Subcutaneous abdominal adipose tissue (tissue), 5 donors: Measurements from ENCODE around the gene GART.
"Not testable (repeated sequence)": the region's sequence is repeated elsewhere in the genome, so short reads cannot be mapped to it uniquely, and the experiment has no call there.

ENCODE experiments used
- H3K27ac ChIP-seq: one replicate; pipeline ENCODE4 v1.7.0; 2013; ENCODE audit warnings: low read depth, mild to moderate bottlenecking, inconsistent platforms, low read length, moderate library complexity
- H3K27me3 ChIP-seq, 5 donors: one replicate each; pipeline ENCODE4 v1.7.0; 2013; ENCODE audit warnings: low read length in 5 of 5, inconsistent platforms in 1 of 5; ENCODE audit not compliant: control insufficient read depth in 5 of 5, insufficient read depth in 4 of 5
- H3K36me3 ChIP-seq, 5 donors: one replicate each; pipeline ENCODE4 v1.7.0; 2013; ENCODE audit warnings: low read length in 5 of 5; ENCODE audit not compliant: control insufficient read depth in 5 of 5, insufficient read depth in 5 of 5
- H3K4me1 ChIP-seq, 5 donors: one replicate each; pipeline ENCODE4 v1.7.0; 2013; ENCODE audit warnings: low read length in 5 of 5, mild to moderate bottlenecking in 3 of 5, moderate library complexity in 1 of 5; ENCODE audit not compliant: control insufficient read depth in 5 of 5, insufficient read depth in 5 of 5
- H3K4me3 ChIP-seq, 5 donors: one replicate each; pipeline ENCODE4 v1.7.0; 2013; ENCODE audit warnings: low read length in 5 of 5, low read depth in 1 of 5
- H3K9ac ChIP-seq, 5 donors: one replicate each; pipeline ENCODE4 v1.7.0; 2013; ENCODE audit warnings: low read length in 5 of 5, mild to moderate bottlenecking in 4 of 5, moderate library complexity in 3 of 5
- H3K9me3 ChIP-seq, 5 donors: one replicate each; pipeline ENCODE4 v1.7.0; 2013; ENCODE audit warnings: low read length in 5 of 5; ENCODE audit not compliant: control insufficient read depth in 5 of 5
- donor health status: healthy.
- donor health status: healthy.
- donor health status: healthy.
- donor health status: healthy.
- donor health status: healthy.

Gene GART

DNA sequence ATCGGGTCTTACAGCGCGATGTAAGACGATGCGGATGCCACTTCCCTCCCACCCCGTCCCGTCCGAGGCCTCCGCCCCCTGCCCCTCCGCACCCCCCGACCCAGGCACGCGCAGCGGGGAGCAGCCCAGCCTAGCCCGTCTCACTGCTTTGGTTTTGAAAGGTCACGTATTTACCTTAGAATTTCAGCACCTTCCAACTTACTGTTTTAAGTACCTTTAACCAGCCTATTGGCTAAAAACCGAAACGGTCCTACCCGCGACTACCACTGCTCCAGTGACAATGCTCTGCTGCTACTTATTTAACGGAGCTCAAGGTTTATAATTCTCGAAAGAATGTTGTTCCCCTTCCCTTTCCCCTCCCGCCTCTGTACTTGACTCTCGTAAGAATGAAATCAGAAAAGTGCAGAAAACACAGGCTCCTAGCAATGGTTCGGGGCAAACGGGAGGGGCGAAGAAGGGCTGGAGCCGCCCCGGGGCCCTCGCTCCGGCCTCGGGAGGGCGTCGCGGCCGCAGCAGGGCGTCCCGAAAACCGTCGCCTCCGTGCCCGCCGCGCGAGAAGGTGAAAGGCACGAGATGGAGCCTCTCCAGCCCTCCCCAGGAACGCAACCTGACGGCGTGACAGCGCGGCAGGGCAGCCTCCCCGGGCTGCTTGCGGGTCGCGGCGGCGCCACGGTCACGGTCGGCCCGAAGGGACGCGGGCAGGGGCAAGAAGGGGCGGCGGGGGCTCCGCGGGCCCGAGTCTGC is 62.8 kb downstream of the GART start:
- Histone ChIP-seq H3K27ac (peak overlapping the region; percentile 94), H3K36me3 (no peaks in the 10 kb centered on the region), H3K27me3 (no peaks in the 10 kb centered on the region), H3K9ac (peak overlapping the region; percentile 39 to 89 (median 84)), H3K4me1 (peaks cover 0 to 19% (median 17%) of the 10 kb centered on the region in 5 donors), H3K9me3 (no peaks in the 10 kb centered on the region), H3K4me3 (peak overlapping the region; percentile 89 to 95 (median 90))

DNA sequence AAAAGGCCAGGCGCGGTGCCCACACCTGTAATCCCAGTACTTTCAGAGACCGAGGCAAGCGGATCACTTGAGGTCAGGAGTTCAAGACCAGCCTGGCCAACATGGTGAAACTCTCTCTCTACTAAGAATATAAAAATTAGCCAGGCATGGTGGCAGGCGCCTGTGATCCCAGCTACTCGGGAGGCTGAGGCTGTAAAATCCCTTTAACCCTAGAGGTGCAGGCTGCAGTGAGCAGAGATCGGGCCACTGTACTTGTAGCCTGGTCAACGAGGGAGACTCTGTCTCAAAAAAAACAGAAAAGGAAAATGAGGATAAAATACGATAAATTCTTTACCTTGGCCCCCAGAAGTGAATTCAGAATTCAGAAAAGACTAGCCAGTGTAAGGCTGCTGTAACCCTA is 63.7 kb downstream of the GART start:
- H3K36me3 ChIP-seq = no peaks in the 10 kb centered on the region
- H3K9ac ChIP-seq = peak overlapping the region in 3 of 5 donors; percentile 84 to 89 (median 89)
- no peaks in the 10 kb centered on the region for H3K9me3 ChIP-seq
- peak overlapping the region; percentile 89 to 95 (median 90) for H3K4me3 ChIP-seq
- H3K27me3 ChIP-seq = no peaks in the 10 kb centered on the region
- peaks cover 0 to 19% (median 17%) of the 10 kb centered on the region in 5 donors for H3K4me1 ChIP-seq
- H3K27ac ChIP-seq = no peak overlapping the region

DNA sequence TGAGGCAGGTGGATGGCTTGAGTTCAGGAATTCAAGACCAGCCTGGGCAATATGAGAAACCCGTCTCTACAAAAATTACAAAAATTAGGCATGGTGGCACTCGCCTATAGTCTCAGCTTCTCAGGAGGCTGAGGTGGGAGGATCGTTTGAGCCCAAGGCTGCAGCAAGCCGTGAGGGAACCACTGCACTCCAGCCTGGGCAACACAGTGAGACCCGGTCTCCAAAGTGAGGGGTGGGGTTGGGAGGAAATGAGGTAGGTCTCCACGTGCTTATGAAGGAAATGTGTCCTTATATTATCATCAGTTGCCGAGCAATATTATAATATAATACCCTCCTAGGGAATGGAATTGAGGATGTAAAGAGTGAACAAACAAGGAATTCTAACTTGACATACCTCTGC is 64.9 kb downstream of the GART start:
- no peak overlapping the region for H3K9ac ChIP-seq
- H3K27me3 ChIP-seq = no peaks in the 10 kb centered on the region
- no peaks in the 10 kb centered on the region for H3K9me3 ChIP-seq
- no peak overlapping the region for H3K27ac ChIP-seq
- H3K36me3 ChIP-seq = no peaks in the 10 kb centered on the region
- H3K4me3 ChIP-seq = no peak overlapping the region
- H3K4me1 ChIP-seq = peaks cover 0 to 19% (median 17%) of the 10 kb centered on the region in 5 donors

DNA sequence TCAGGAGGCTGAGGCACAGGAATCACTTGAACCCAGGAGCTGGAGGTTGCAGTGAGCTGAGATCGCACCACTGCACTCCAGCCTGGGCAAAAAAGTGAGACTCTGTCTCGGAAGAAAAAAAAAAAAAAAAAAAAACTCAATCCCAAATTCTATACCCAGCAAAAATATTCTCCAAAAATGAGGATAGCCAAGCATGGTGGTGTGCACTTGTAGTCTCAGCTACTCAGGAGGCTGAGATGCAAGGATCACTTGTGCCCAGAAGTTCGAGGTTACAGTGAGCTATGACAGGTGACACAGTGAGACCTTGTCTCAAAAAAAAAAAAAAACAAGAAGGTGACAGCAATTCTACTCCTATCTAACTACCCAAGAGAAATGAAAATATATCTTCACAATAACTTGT is 68.6 kb downstream of the GART start:
- Histone ChIP-seq H3K36me3 (no peaks in the 10 kb centered on the region), H3K9me3 (no peaks in the 10 kb centered on the region)

DNA sequence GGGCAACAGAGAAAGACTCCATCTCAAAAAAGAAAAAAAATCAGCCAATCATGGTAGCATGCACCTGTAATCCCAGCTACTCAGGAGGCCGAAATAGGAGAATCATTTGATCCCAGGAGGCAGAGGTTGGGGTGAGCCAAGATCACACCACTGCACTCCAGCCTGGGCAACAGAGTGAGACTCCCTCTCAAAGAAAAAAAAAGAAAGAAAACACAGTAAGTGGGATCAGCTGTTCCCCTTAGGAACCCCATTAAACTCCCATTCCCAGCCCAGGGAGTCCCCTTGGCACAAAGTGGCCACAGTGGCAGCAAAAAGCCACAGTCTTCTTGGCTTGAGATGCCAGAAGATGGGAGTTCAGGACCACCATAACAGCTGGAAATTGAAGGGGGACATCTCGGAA is 71.2 kb downstream of the GART start:
- Histone ChIP-seq H3K9ac (no peak overlapping the region), H3K27ac (no peak overlapping the region), H3K36me3 (peaks cover 0 to 4% (median 3%) of the 10 kb centered on the region in 5 donors), H3K27me3 (no peaks in the 10 kb centered on the region), H3K9me3 (no peaks in the 10 kb centered on the region), H3K4me1 (no peaks in the 10 kb centered on the region), H3K4me3 (no peak overlapping the region)

More for the DNA sequence above, 68.6 kb downstream of the GART start:
- Histone ChIP-seq H3K9ac (no peak overlapping the region), H3K27ac (no peak overlapping the region), H3K4me1 (peaks cover 0 to 4% (median 2%) of the 10 kb centered on the region in 5 donors), H3K27me3 (no peaks in the 10 kb centered on the region), H3K4me3 (no peak overlapping the region)

DNA sequence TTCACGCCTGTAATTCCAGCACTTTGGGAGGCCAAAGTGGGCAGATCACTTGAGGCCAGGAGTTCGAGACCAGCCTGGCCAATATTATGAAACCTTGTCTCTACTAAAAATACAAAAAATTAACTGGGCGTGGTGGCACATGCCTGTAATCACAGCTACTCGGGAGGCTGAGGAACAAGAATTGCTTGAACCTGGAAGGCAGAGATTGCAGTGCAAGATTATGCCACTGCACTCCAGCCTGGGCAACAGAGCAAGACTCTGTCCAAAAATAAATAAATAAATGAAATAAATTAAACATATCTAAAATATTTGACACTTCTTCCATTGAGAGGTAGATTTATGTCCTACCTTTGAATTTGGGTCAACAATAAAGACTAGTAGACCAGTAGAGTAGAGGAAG is 72.7 kb downstream of the GART start:
- not testable (repeated sequence) for H3K27me3 ChIP-seq, H3K9ac ChIP-seq, H3K4me1 ChIP-seq, H3K27ac ChIP-seq, H3K4me3 ChIP-seq, H3K9me3 ChIP-seq, H3K36me3 ChIP-seq

DNA sequence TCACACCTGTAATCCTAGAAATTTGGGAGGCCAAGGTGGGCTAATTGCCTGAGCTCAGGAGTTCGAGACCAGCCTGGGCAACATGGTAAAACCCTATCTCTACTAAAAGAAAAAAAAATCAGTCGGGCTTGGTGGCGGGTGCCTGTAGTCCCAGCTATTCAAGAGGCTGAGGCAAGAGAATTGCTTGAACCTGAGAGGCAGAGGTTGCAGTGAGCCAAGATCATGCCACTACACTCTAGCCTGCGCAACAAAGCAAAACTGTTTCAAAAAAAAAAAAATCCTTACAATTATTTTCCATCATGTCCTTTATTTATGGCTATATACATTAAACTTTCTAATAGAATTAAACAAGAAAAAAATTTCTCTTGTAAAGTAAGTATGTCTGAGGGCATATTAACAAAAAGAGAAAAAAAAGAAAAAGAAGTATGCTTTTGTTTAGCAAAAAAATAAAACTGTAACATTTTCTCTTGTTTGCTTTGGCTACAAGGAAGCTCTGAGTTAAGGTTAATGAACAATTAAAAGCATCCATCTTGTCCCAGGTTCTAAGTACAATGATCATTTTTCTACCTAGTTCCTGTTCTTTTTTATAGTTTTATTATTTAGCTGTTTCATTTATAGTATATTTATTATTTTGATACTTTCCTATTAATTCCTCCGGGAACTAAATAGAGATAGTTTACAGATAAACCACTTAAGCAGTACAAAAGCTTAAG is 80.2 kb downstream of the GART start:
- no peak overlapping the region for H3K27ac ChIP-seq
- no peak overlapping the region for H3K9ac ChIP-seq
- no peaks in the 10 kb centered on the region for H3K27me3 ChIP-seq
- no peaks in the 10 kb centered on the region for H3K9me3 ChIP-seq
- peaks cover 10 to 37% (median 23%) of the 10 kb centered on the region in 5 donors for H3K36me3 ChIP-seq
- H3K4me1 ChIP-seq = no peaks in the 10 kb centered on the region
- no peak overlapping the region for H3K4me3 ChIP-seq

DNA sequence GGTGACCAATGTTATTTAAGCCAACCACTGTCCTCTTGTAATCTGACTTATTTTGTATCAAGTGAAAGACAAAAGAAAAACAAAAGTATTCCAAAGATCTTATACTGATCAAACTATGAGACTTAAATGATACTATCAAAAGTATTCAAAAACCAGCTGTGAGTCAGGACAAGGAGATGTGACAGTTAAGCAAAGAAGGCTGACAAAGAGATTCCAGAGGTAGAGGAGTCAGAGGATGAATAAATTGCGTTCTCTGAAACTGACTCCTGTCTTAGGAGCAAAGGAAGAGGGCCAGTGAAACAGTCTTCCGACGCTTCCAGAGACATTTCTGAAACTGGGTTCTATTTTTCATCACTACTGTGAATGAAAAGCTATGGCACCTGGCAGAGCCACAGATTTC is 83.1 kb downstream of the GART start:
- Histone ChIP-seq H3K27ac (no peak overlapping the region), H3K4me3 (no peak overlapping the region), H3K9ac (no peak overlapping the region), H3K9me3 (no peaks in the 10 kb centered on the region), H3K27me3 (no peaks in the 10 kb centered on the region), H3K4me1 (no peaks in the 10 kb centered on the region), H3K36me3 (peaks cover 14 to 47% (median 32%) of the 10 kb centered on the region in 5 donors)

DNA sequence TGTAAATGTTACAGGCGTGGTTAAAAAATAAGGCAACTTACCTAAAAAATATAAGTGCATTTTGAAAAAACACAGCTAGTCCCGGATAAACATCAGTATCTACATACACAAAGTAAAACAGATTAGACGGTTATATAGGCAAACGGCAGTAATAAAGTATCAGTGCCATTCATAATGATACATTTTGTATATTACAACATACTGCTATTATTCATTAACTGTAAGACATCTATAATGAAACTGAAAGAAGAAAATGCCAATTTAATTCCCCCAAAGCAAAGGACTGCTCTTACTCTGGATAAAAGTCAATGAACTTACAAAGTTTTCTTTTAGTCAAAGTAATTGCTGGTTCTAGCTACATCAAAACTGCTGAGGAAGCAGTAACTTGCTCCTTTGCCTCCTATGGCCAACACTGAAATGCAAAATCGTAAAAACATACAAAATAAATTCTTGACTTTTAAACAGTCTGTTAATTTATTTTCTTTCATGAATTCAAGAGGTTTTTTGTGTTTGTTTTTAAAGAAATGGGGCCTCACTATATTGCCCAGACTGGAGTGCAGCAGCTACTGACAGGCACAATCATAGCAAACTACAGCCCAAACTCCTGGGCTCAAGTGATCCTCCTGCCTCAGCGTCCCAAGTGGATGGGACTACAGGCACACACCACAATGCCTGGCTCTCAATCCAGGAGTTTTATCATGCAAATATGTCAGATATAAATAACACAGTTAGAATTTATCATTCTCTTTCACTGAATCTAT is 86.1 kb downstream of the GART start:
- no peaks in the 10 kb centered on the region for H3K9me3 ChIP-seq
- no peak overlapping the region for H3K27ac ChIP-seq
- peaks cover 14 to 43% (median 28%) of the 10 kb centered on the region in 5 donors for H3K36me3 ChIP-seq
- H3K27me3 ChIP-seq = no peaks in the 10 kb centered on the region
- H3K9ac ChIP-seq = no peak overlapping the region
- H3K4me1 ChIP-seq = no peaks in the 10 kb centered on the region
- no peak overlapping the region for H3K4me3 ChIP-seq
